AG09319 (cell line): ENCODE data around the gene SCP2D1.
A peak's percentile ranks its signal among the peaks of the same experiment; 100 is the strongest.
"Not testable (repeated sequence)": the region's sequence is repeated elsewhere in the genome, so short reads cannot be mapped to it uniquely, and the experiment has no call there.

ENCODE experiments used
- DNase-seq: peaks from one replicate; pipeline ENCODE4 v3.0.0-alpha.2; 2010; ENCODE audit warnings: low read depth; ENCODE audit errors: extremely low read depth
- CTCF ChIP-seq: IDR thresholded peaks from 2 replicates; pipeline ENCODE4 v1.5.1; 2011; ENCODE audit warnings: low read depth, mild to moderate bottlenecking, inconsistent platforms, low read length, moderate library complexity

SCP2D1 gene

DNA sequence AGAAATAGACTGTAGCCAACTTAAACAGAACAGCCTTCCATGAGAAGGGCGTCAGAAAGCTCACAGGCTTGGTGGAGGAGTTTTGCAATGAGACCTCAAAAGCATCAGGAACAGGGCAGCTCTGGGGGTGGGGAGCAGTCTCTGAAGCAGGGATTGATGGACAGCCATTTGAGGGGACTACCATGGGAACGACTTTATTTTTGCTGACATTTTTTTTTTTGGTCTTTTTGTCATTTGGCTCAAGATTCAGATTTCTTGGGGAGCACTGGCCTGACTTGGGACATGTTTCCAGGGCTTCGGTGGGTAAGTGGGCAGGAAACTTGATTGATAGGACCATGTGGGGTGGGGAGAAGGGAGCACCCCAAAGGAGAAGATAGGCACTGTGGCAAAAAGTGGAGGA, 32.1 kb upstream of the SCP2D1 start:
- TF ChIP-seq CTCF = no peak
- DNase-seq = no peak

GRCh38 chr20:18783385-18783959, 30.1 kb upstream of the SCP2D1 start:
- TF ChIP-seq CTCF = no peak
- no peak for DNase-seq

DNA sequence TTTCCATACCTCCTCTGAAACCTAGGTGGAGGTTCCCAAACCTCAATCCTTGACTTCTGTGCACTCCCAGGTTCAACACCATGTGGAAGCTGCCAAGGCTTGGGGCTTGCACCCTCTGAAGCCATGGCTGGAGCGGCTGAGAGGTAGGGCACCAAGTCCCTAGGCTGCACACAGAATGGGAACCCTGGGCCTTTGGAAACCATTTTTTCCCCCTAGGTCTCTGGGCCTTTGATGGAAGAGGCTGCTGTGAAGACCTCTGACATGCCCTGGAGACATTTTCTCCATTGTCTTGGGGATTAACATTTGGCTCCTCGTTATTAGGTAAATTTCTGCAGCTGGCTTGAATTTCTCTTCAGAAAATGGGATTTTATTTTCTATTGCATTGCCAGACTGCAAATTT, 26.5 kb upstream of the SCP2D1 start:
- DNase-seq = not testable (repeated sequence)

DNA sequence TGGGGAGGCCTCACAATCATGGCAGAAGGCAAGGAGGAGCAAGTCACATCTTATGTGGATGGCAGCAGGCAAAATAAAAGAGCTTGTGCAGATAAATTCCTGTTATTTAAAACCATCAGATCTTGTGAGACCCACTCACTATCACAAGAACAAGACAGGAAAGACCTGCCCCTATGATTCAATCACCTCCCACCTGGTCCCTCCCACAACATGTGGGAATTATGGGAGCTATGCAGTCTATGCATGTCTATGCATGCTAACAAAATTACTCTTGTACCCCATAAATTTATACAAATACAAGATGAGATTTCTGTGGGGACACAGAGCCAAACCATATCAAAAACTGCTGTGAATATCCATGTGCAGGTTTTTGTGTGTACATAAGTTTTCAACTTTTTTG, 25.6 kb upstream of the SCP2D1 start:
- DNase-seq = no peak
- TF ChIP-seq CTCF = no peak

- DNase-seq = no peak
- no peak for TF ChIP-seq CTCF
Observed at GRCh38 chr20:18790787-18791186, 22.8 kb upstream of the SCP2D1 start.

- DNase-seq = peak; percentile 61
- TF ChIP-seq CTCF = no peak
Observed at GRCh38 chr20:18793625-18794427, 19.8 kb upstream of the SCP2D1 start.

DNA sequence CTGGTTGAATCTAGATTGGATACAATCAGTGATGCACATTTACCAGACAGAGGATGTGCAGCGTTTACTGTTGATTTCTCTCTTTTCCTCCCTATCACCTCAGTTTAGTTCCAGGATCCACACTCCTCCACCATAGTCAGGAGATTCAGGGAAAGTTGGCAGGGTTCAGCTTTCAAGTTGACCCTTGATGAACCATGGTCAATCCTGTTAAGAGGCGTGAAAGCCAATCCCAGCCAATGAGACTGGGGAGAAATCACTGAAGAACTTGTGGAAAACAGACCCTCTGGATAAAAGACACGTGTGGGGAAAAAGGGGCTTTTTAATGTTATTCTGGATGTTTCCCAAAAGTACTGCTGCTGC, 19.2 kb upstream of the SCP2D1 start:
- DNase-seq = no peak

More for the DNA sequence above, 19.2 kb upstream of the SCP2D1 start:
- no peak for TF ChIP-seq CTCF
